Neural progenitor cell (in vitro differentiated cells): ENCODE results near the gene HBG2. TPM values are rescaled to one million over a fixed set of nuclear protein-coding genes. Genes with fewer than 3 reads are reported as not detected.
A peak's percentile ranks its signal among the peaks of the same experiment; 100 is the strongest.

ENCODE experiments used
- DNase-seq: peaks from one replicate; pipeline ENCODE4 v3.0.0-alpha.2; 2016; ENCODE audit warnings: low spot score
- H2AFZ ChIP-seq: fragments of 200-600 bp; sonication (generic); replicated peaks from 2 replicates; pipeline ENCODE4 v1.6.1; 2016; ENCODE audit warnings: antibody characterized with exemption
- H3F3A ChIP-seq: fragments of 200-600 bp; sonication (generic); 2 replicates; pipeline ENCODE4 v1.6.1; 2016; ENCODE audit warnings: antibody characterized with exemption, low read depth
- H3K27ac ChIP-seq: fragments of 200-600 bp; sonication (generic); 2 replicates; pipeline ENCODE4 v1.5.1; 2016; ENCODE audit warnings: mild to moderate bottlenecking
- H3K27me3 ChIP-seq: fragments of 200-600 bp; sonication (generic); 2 replicates; pipeline ENCODE4 v1.6.1; 2016; ENCODE audit warnings: mild to moderate bottlenecking, moderate library complexity
- H3K36me3 ChIP-seq: fragments of 200-600 bp; sonication (generic); 2 replicates; pipeline ENCODE4 v1.5.1; 2016
- H3K4me1 ChIP-seq: fragments of 200-600 bp; sonication (generic); 2 replicates; pipeline ENCODE4 v1.6.1; 2016; ENCODE audit warnings: mixed run types
- H3K4me2 ChIP-seq: fragments of 200-600 bp; sonication (generic); 2 replicates; pipeline ENCODE4 v1.6.1; 2016
- H3K4me3 ChIP-seq: fragments of 200-600 bp; sonication (generic); 2 replicates; pipeline ENCODE4 v1.5.1; 2016
- H3K79me2 ChIP-seq: fragments of 200-600 bp; sonication (generic); 2 replicates; pipeline ENCODE4 v1.6.1; 2016; ENCODE audit warnings: low read depth
- H3K9ac ChIP-seq: fragments of 200-600 bp; sonication (generic); 2 replicates; pipeline ENCODE4 v1.6.1; 2016
- H3K9me3 ChIP-seq: fragments of 200-600 bp; sonication (generic); 2 replicates; pipeline ENCODE4 v1.5.1; 2016; ENCODE audit warnings: low read depth
- H4K20me1 ChIP-seq: fragments of 200-600 bp; sonication (generic); 2 replicates; pipeline ENCODE4 v1.6.1; 2016; ENCODE audit warnings: low read depth
- H3K27ac Mint-ChIP-seq: 3 replicates; pipeline ENCODE4 v1.8.0; 2021; ENCODE audit warnings: mixed read lengths
- H3K27me3 Mint-ChIP-seq: 2 replicates; pipeline ENCODE4 v1.8.0; 2022; ENCODE audit warnings: low read depth, mild to moderate bottlenecking, inconsistent platforms, moderate library complexity, mixed read lengths; ENCODE audit not compliant: insufficient read depth
- H3K36me3 Mint-ChIP-seq: 3 replicates; pipeline ENCODE4 v1.8.0; 2021; ENCODE audit warnings: mixed read lengths
- H3K4me1 Mint-ChIP-seq: 3 replicates; pipeline ENCODE4 v1.8.0; 2021; ENCODE audit warnings: mixed read lengths
- H3K4me3 Mint-ChIP-seq: 3 replicates; pipeline ENCODE4 v1.8.0; 2021; ENCODE audit warnings: mild to moderate bottlenecking, moderate library complexity, mixed read lengths
- H3K9me3 Mint-ChIP-seq: 3 replicates; pipeline ENCODE4 v1.8.0; 2020; ENCODE audit warnings: mixed read lengths
- EZH2 ChIP-seq: fragments of 200-600 bp; sonication (generic); IDR thresholded peaks from 2 replicates; pipeline ENCODE4 v1.6.1; 2017; ENCODE audit warnings: antibody characterized with exemption, mild to moderate bottlenecking, moderate library complexity
- EZH2phosphoT487 ChIP-seq: fragments of 200-600 bp; sonication (generic); IDR thresholded peaks from 2 replicates; pipeline ENCODE4 v1.6.1; 2017; ENCODE audit warnings: antibody characterized with exemption
- total RNA-seq: library from RNA; depleted of rRNA; stranded (reverse); fragments of >200 nt; gene quantifications from 2 replicates; pipeline ENCODE4 v1.2.3, GENCODE V29; 2015; ENCODE audit warnings: low replicate concordance
- TF ChIP-seq, protein P1 (sequence below): fragments of 200-600 bp; sonication (generic); IDR thresholded peaks from 2 replicates; pipeline ENCODE4 v1.5.1; 2017; ENCODE audit warnings: antibody characterized with exemption, mild to moderate bottlenecking

HBG2 gene
- total RNA-seq, 1 donor from 2014 or later: not detected

GRCh38 chr11:5204787-5205186 lies 49.8 kb downstream of the HBG2 start:
- peak; percentile 78 for DNase-seq
- Histone ChIP-seq H3K4me3 (no peak overlapping the region), H3K9ac (no peak overlapping the region), H3K27me3 (no peaks in the 10 kb centered on the region), H2AFZ (no peak overlapping the region), H3K36me3 (no peaks in the 10 kb centered on the region), H3F3A (no peaks in the 10 kb centered on the region), H3K27ac (no peak overlapping the region), H4K20me1 (no peaks in the 10 kb centered on the region), H3K79me2 (no peaks in the 10 kb centered on the region), H3K9me3 (no peaks in the 10 kb centered on the region), H3K4me2 (no peak overlapping the region), H3K4me1 (peaks cover 9% of the 10 kb centered on the region)
- Mint-ChIP-seq H3K36me3 (no peaks in the 10 kb centered on the region), H3K9me3 (no peaks in the 10 kb centered on the region), H3K4me1 (no peaks in the 10 kb centered on the region), H3K4me3 (no peak overlapping the region), H3K27me3 (no peaks in the 10 kb centered on the region), H3K27ac (no peak overlapping the region)
- TF ChIP-seq, protein P1, sequence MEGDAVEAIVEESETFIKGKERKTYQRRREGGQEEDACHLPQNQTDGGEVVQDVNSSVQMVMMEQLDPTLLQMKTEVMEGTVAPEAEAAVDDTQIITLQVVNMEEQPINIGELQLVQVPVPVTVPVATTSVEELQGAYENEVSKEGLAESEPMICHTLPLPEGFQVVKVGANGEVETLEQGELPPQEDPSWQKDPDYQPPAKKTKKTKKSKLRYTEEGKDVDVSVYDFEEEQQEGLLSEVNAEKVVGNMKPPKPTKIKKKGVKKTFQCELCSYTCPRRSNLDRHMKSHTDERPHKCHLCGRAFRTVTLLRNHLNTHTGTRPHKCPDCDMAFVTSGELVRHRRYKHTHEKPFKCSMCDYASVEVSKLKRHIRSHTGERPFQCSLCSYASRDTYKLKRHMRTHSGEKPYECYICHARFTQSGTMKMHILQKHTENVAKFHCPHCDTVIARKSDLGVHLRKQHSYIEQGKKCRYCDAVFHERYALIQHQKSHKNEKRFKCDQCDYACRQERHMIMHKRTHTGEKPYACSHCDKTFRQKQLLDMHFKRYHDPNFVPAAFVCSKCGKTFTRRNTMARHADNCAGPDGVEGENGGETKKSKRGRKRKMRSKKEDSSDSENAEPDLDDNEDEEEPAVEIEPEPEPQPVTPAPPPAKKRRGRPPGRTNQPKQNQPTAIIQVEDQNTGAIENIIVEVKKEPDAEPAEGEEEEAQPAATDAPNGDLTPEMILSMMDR: peak; percentile 76
- TF ChIP-seq EZH2: no peak
- TF ChIP-seq EZH2phosphoT487: no peak

- no peak for TF ChIP-seq EZH2phosphoT487
- TF ChIP-seq EZH2: no peak
- TF ChIP-seq, protein P1: no peak
- Mint-ChIP-seq H3K4me3 (no peak overlapping the region), H3K9me3 (no peaks in the 10 kb centered on the region), H3K27me3 (no peaks in the 10 kb centered on the region), H3K36me3 (no peaks in the 10 kb centered on the region), H3K27ac (no peak overlapping the region), H3K4me1 (no peaks in the 10 kb centered on the region)
- Histone ChIP-seq H2AFZ (no peak overlapping the region), H3K9ac (no peak overlapping the region), H3K36me3 (no peaks in the 10 kb centered on the region), H3K9me3 (no peaks in the 10 kb centered on the region), H3K79me2 (no peaks in the 10 kb centered on the region), H3K27me3 (no peaks in the 10 kb centered on the region), H4K20me1 (no peaks in the 10 kb centered on the region), H3F3A (no peaks in the 10 kb centered on the region), H3K27ac (no peak overlapping the region), H3K4me1 (peaks cover 9% of the 10 kb centered on the region), H3K4me2 (no peak overlapping the region), H3K4me3 (no peak overlapping the region)
- DNase-seq: no peak
These were observed 51.2 kb downstream of the HBG2 start for GRCh38 chr11:5203366-5203765.

Other genes with a start within 250 kb of the HBG2 start
- gene OR52J3, start 208.3 kb downstream of the HBG2 start, total RNA-seq: not detected in 2 replicates
- not detected in 2 replicates for gene OR52E2, start 195.2 kb downstream of the HBG2 start, total RNA-seq
- gene OR52E1, start 185.2 kb downstream of the HBG2 start, total RNA-seq: not detected in 2 replicates
- not detected in 2 replicates for gene OR52A5, start 116.4 kb downstream of the HBG2 start, total RNA-seq
- not detected in 2 replicates for gene OR52A1, start 100.0 kb downstream of the HBG2 start, total RNA-seq
- not detected in 2 replicates for gene OR51V1, start 54.1 kb downstream of the HBG2 start, total RNA-seq
- gene HBB, start 27.7 kb downstream of the HBG2 start, total RNA-seq: not detected in 2 replicates
- gene HBD, start 20.3 kb downstream of the HBG2 start, total RNA-seq: not detected in 2 replicates
- gene HBG1, start 4.9 kb downstream of the HBG2 start, total RNA-seq: not detected in 2 replicates
- not detected in 2 replicates for gene HBE1, start 15.2 kb upstream of the HBG2 start, total RNA-seq
- 0.22 TPM in 1 of 2 replicates, not detected in the other for gene OR51B4, start 47.2 kb upstream of the HBG2 start, total RNA-seq
- gene OR51B2, start 69.5 kb upstream of the HBG2 start, total RNA-seq: 0.40 TPM in 1 of 2 replicates, not detected in the other
- 0.22 TPM in 1 of 2 replicates, not detected in the other for gene OR51B5, start 88.7 kb upstream of the HBG2 start, total RNA-seq
- not detected in 2 replicates for gene OR51B6, start 96.7 kb upstream of the HBG2 start, total RNA-seq
- not detected in 2 replicates for gene OR51M1, start 129.0 kb upstream of the HBG2 start, total RNA-seq
- not detected in 2 replicates for gene OR51Q1, start 167.3 kb upstream of the HBG2 start, total RNA-seq
- gene OR51I1, start 186.7 kb upstream of the HBG2 start, total RNA-seq: 0.15 TPM in 1 of 2 replicates, not detected in the other
- gene OR51I2, start 194.5 kb upstream of the HBG2 start, total RNA-seq: not detected in 2 replicates
- gene OR52D1, start 233.9 kb upstream of the HBG2 start, total RNA-seq: not detected in 2 replicates